Liver (tissue), 9 donors: ENCODE data around the gene CDSN. TPM values are rescaled to one million over a fixed set of nuclear protein-coding genes. Genes with fewer than 3 reads are reported as not detected.

Experiments used
- DNase-seq: peaks from one replicate; pipeline ENCODE4 v3.0.0-alpha.2; 2017; ENCODE audit warnings: low spot score
- H3K27ac ChIP-seq, 2 donors: one replicate each; pipeline ENCODE4 v1.7.0; 2013; ENCODE audit warnings: inconsistent platforms in 2 of 2, low read length in 2 of 2, control low read depth in 1 of 2, low read depth in 1 of 2, mild to moderate bottlenecking in 1 of 2
- H3K27me3 ChIP-seq, 4 donors: one replicate each; pipeline versions ENCODE4 v1.6.1 to v1.7.0; 2013; ENCODE audit warnings: low read length in 3 of 4, inconsistent platforms in 1 of 4, mild to moderate bottlenecking in 1 of 4, moderate library complexity in 1 of 4; ENCODE audit not compliant: control insufficient read depth in 4 of 4, insufficient read depth in 4 of 4
- H3K36me3 ChIP-seq, 4 donors: one replicate each; pipeline versions ENCODE4 v1.6.1 to v1.7.0; 2013; ENCODE audit warnings: low read length in 3 of 4, mild to moderate bottlenecking in 3 of 4, low read depth in 1 of 4, moderate library complexity in 1 of 4; ENCODE audit not compliant: control insufficient read depth in 4 of 4, insufficient read depth in 3 of 4
- H3K4me1 ChIP-seq, 4 donors: one replicate each; pipeline versions ENCODE4 v1.6.1 to v1.7.0; 2013; ENCODE audit warnings: low read length in 3 of 4, mild to moderate bottlenecking in 3 of 4, moderate library complexity in 1 of 4; ENCODE audit not compliant: control insufficient read depth in 4 of 4, insufficient read depth in 4 of 4
- H3K4me3 ChIP-seq, 3 donors: one replicate each; pipeline versions ENCODE4 v1.6.1 to v1.7.0; 2013; ENCODE audit warnings: low read length in 3 of 3, control low read depth in 1 of 3, low read depth in 1 of 3, mild to moderate bottlenecking in 1 of 3
- H3K9ac ChIP-seq, 2 donors: one replicate each; pipeline ENCODE4 v1.7.0; 2013; ENCODE audit warnings: low read length in 2 of 2, mild to moderate bottlenecking in 2 of 2, moderate library complexity in 2 of 2, control low read depth in 1 of 2, low read depth in 1 of 2
- H3K9me3 ChIP-seq, 4 donors: one replicate each; pipeline versions ENCODE4 v1.6.1 to v1.7.0; 2013; ENCODE audit warnings: low read length in 3 of 4; ENCODE audit not compliant: control insufficient read depth in 4 of 4
- EGR1 ChIP-seq, 2 donors: IDR thresholded peaks; 2 replicates each; pipeline ENCODE4 v1.6.1; 2016 to 2018; ENCODE audit warnings: antibody characterized with exemption in 2 of 2, low read depth in 2 of 2
- FOXA1 ChIP-seq: IDR thresholded peaks from 2 replicates; pipeline ENCODE4 v1.6.1; 2016; ENCODE audit warnings: antibody characterized with exemption
- FOXA2 ChIP-seq: IDR thresholded peaks from 2 replicates; pipeline ENCODE4 v1.6.1; 2016; ENCODE audit warnings: antibody characterized with exemption
- GABPA ChIP-seq, 2 donors: IDR thresholded peaks in 1 of 2; conservative IDR thresholded peaks in 1 of 2; 2 replicates each; pipeline ENCODE4 v1.6.1; 2016; ENCODE audit warnings: antibody characterized with exemption in 2 of 2, mild to moderate bottlenecking in 1 of 2, moderate library complexity in 1 of 2
- HNF4A ChIP-seq, 2 donors: conservative IDR thresholded peaks; 2 replicates each; pipeline ENCODE4 v1.6.1; 2016; ENCODE audit warnings: antibody characterized with exemption in 2 of 2, mild to moderate bottlenecking in 2 of 2
- HNF4G ChIP-seq: IDR thresholded peaks from 2 replicates; pipeline ENCODE4 v1.6.1; 2016; ENCODE audit warnings: antibody characterized with exemption
- JUND ChIP-seq, 2 donors: IDR thresholded peaks; 2 replicates each; pipeline ENCODE4 v1.6.1; 2016; ENCODE audit warnings: antibody characterized with exemption in 2 of 2
- NR2F2 ChIP-seq: IDR thresholded peaks from 2 replicates; pipeline ENCODE4 v1.6.1; 2016; ENCODE audit warnings: antibody characterized with exemption
- RAD21 ChIP-seq, 2 donors: IDR thresholded peaks; 2 replicates each; pipeline ENCODE4 v1.6.1; 2016; ENCODE audit warnings: antibody characterized with exemption in 2 of 2, mild to moderate bottlenecking in 2 of 2
- RXRA ChIP-seq, 2 donors: IDR thresholded peaks; 2 replicates each; pipeline ENCODE4 v1.6.1; 2017 to 2018; ENCODE audit warnings: antibody characterized with exemption in 2 of 2, mild to moderate bottlenecking in 1 of 2
- SP1 ChIP-seq: IDR thresholded peaks from 2 replicates; pipeline ENCODE4 v1.6.1; 2018; ENCODE audit warnings: antibody characterized with exemption, mild to moderate bottlenecking
- TAF1 ChIP-seq: conservative IDR thresholded peaks from 2 replicates; pipeline ENCODE4 v1.6.1; 2016; ENCODE audit warnings: antibody characterized with exemption, mild to moderate bottlenecking
- YY1 ChIP-seq: IDR thresholded peaks from 2 replicates; pipeline ENCODE4 v1.6.1; 2016; ENCODE audit warnings: antibody characterized with exemption, mild to moderate bottlenecking
- WGBS: extraction: QIAGEN DNeasy Blood & Tissue Kit; methylation state at CpG from one replicate; pipeline ENCODE4 v1.1.7; 2013; 5-methylcytosine and 5-hydroxymethylcytosine counted together
- polyA plus RNA-seq, 2 donors: library from polyadenylated mRNA; stranded (reverse) in 1 of 2; unstranded in 1 of 2; fragments of 200-250 nt in 1 of 2; fragments of >200 nt in 1 of 2; fragmentation: Nextera tagmentation in 1 of 2; extraction: Ambion mirVana in 1 of 2; gene quantifications; one replicate each; pipeline versions ENCODE4 v1.2.1 to v1.2.3, GENCODE V29; 2013 to 2015
- total RNA-seq, 2 donors: library from RNA; depleted of rRNA; stranded (reverse); fragments of >200 nt; gene quantifications; one replicate each; pipeline ENCODE4 v1.2.3, GENCODE V29; 2014
- TF ChIP-seq, protein P1 (sequence below): IDR thresholded peaks from 2 replicates; pipeline ENCODE4 v1.6.1; 2016; ENCODE audit warnings: antibody characterized with exemption, mild to moderate bottlenecking
- TF ChIP-seq, protein P2 (sequence below): IDR thresholded peaks from 2 replicates; pipeline ENCODE4 v1.6.1; 2016; ENCODE audit warnings: antibody characterized with exemption
- TF ChIP-seq, protein P3 (sequence below): IDR thresholded peaks from 2 replicates; pipeline ENCODE4 v1.6.1; 2016; ENCODE audit warnings: antibody characterized with exemption
- TF ChIP-seq, protein P4 (sequence below): fragments of 150-350 bp; IDR thresholded peaks from 2 replicates; pipeline ENCODE4 v1.5.1; 2017; ENCODE audit warnings: improper control_type of control experiment, low read depth, low read length; ENCODE audit not compliant: missing input control
- donor health status: healthy.
- donor health status: healthy.
- donor health status: healthy.
- donor health status: healthy.
- donor health status: healthy.

The CDSN gene
- total and polyA plus RNA-seq, 4 donors = not detected

DNA sequence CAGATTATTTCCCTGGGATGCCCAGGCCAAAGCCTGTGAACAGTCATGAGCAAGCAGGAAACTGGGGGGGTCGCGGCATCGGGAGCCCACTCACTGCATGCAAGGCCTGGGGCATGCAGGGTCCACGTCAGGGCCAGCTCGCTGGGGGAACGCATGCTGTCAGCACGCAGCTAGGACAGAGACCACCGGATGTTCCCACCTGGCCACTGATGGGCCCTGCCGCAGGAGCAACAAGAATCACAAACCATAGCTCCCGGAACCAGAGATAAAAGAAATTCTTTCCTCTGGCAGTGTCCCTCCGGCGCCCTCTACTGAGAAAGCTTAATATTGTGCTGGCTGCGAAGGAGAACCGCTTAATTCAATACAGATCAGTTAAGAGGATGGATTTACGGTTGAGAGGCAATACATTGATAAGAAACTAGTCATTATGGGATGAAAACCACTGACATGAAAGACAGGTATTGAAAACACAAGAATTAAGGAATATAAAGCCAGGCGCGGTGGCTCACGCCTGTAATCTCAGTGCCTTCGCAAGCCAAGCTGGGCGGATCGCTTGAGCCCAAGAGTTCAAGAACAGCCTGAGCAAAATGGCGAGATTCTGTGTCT is 40.5 kb downstream of the CDSN start:
- DNase-seq = peak; percentile 48
- H3K4me1 ChIP-seq = peaks cover 0 to 3% (median 0%) of the 10 kb centered on the region in 4 donors
- H3K36me3 ChIP-seq = no peaks in the 10 kb centered on the region
- H3K9me3 ChIP-seq = no peaks in the 10 kb centered on the region
- H3K4me3 ChIP-seq = no peak overlapping the region
- H3K27ac ChIP-seq = no peak overlapping the region
- TF ChIP-seq HNF4A (conservative IDR thresholded peaks at IDR 0.05) (no peak), NR2F2 (no peak), TAF1 (no peak), HNF4G (no peak), SP1 (no peak), RAD21 (IDR thresholded peaks at IDR 0.05) (peak; percentile 82 to 88), RXRA (IDR thresholded peaks at IDR 0.05) (no peak), YY1 (no peak), EGR1 (IDR thresholded peaks at IDR 0.05; ENCODE audit: low read depth in 2 of 2) (no peak), JUND (IDR thresholded peaks at IDR 0.05) (no peak), GABPA (IDR thresholded peaks at IDR 0.05 in 1 of 2, conservative IDR thresholded peaks at IDR 0.05 in 1 of 2) (no peak), FOXA1 (no peak)
- TF ChIP-seq, protein P1, sequence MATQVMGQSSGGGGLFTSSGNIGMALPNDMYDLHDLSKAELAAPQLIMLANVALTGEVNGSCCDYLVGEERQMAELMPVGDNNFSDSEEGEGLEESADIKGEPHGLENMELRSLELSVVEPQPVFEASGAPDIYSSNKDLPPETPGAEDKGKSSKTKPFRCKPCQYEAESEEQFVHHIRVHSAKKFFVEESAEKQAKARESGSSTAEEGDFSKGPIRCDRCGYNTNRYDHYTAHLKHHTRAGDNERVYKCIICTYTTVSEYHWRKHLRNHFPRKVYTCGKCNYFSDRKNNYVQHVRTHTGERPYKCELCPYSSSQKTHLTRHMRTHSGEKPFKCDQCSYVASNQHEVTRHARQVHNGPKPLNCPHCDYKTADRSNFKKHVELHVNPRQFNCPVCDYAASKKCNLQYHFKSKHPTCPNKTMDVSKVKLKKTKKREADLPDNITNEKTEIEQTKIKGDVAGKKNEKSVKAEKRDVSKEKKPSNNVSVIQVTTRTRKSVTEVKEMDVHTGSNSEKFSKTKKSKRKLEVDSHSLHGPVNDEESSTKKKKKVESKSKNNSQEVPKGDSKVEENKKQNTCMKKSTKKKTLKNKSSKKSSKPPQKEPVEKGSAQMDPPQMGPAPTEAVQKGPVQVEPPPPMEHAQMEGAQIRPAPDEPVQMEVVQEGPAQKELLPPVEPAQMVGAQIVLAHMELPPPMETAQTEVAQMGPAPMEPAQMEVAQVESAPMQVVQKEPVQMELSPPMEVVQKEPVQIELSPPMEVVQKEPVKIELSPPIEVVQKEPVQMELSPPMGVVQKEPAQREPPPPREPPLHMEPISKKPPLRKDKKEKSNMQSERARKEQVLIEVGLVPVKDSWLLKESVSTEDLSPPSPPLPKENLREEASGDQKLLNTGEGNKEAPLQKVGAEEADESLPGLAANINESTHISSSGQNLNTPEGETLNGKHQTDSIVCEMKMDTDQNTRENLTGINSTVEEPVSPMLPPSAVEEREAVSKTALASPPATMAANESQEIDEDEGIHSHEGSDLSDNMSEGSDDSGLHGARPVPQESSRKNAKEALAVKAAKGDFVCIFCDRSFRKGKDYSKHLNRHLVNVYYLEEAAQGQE = no peak
- TF ChIP-seq, protein P2, sequence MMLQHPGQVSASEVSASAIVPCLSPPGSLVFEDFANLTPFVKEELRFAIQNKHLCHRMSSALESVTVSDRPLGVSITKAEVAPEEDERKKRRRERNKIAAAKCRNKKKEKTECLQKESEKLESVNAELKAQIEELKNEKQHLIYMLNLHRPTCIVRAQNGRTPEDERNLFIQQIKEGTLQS = no peak
- TF ChIP-seq, protein P3, sequence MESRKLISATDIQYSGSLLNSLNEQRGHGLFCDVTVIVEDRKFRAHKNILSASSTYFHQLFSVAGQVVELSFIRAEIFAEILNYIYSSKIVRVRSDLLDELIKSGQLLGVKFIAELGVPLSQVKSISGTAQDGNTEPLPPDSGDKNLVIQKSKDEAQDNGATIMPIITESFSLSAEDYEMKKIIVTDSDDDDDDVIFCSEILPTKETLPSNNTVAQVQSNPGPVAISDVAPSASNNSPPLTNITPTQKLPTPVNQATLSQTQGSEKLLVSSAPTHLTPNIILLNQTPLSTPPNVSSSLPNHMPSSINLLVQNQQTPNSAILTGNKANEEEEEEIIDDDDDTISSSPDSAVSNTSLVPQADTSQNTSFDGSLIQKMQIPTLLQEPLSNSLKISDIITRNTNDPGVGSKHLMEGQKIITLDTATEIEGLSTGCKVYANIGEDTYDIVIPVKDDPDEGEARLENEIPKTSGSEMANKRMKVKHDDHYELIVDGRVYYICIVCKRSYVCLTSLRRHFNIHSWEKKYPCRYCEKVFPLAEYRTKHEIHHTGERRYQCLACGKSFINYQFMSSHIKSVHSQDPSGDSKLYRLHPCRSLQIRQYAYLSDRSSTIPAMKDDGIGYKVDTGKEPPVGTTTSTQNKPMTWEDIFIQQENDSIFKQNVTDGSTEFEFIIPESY = no peak
- TF ChIP-seq, protein P4, sequence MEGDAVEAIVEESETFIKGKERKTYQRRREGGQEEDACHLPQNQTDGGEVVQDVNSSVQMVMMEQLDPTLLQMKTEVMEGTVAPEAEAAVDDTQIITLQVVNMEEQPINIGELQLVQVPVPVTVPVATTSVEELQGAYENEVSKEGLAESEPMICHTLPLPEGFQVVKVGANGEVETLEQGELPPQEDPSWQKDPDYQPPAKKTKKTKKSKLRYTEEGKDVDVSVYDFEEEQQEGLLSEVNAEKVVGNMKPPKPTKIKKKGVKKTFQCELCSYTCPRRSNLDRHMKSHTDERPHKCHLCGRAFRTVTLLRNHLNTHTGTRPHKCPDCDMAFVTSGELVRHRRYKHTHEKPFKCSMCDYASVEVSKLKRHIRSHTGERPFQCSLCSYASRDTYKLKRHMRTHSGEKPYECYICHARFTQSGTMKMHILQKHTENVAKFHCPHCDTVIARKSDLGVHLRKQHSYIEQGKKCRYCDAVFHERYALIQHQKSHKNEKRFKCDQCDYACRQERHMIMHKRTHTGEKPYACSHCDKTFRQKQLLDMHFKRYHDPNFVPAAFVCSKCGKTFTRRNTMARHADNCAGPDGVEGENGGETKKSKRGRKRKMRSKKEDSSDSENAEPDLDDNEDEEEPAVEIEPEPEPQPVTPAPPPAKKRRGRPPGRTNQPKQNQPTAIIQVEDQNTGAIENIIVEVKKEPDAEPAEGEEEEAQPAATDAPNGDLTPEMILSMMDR = peak; percentile 78
- no peaks in the 10 kb centered on the region for H3K27me3 ChIP-seq
- 24% methylated on average over 22 of the region's 22 CpGs for WGBS
- H3K9ac ChIP-seq = no peak overlapping the region

DNA sequence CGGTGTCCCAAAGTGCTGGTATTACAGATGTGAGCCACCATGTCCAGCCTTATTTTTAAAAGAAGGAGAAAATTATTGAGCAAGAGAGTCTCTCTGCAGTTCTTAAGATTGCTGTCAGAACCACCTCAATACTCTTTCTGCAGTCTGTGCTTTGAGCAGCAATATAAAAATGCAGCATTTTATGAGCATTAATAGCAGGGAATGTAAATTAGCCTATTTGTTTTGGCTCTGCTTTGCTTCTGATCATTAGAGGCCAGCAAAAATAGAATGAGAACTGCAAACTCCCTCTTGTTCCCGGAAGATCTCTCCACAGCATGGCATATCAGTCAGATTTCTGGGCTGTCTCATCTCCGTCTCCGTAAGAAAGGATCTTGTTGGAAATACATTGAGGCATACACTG is 43.6 kb downstream of the CDSN start:
- WGBS = 82% methylated on average over 4 of the region's 4 CpGs
- H3K4me1 ChIP-seq = peaks cover 0 to 3% (median under 1%) of the 10 kb centered on the region in 4 donors
- H3K27ac ChIP-seq = no peak overlapping the region
- no peaks in the 10 kb centered on the region for H3K27me3 ChIP-seq
- H3K9ac ChIP-seq = no peak overlapping the region
- H3K4me3 ChIP-seq = no peak overlapping the region
- no peak for DNase-seq
- H3K9me3 ChIP-seq = no peaks in the 10 kb centered on the region
- no peaks in the 10 kb centered on the region for H3K36me3 ChIP-seq
- TF ChIP-seq RXRA (IDR thresholded peaks at IDR 0.05) (no peak), HNF4G (no peak), TAF1 (no peak), FOXA1 (no peak), YY1 (no peak), JUND (IDR thresholded peaks at IDR 0.05) (no peak), RAD21 (IDR thresholded peaks at IDR 0.05) (no peak), FOXA2 (no peak), GABPA (IDR thresholded peaks at IDR 0.05 in 1 of 2, conservative IDR thresholded peaks at IDR 0.05 in 1 of 2) (no peak), NR2F2 (no peak), SP1 (no peak)
- TF ChIP-seq, protein P4 = no peak
- TF ChIP-seq, protein P3 = no peak
- TF ChIP-seq, protein P2 = no peak
